NCI-H345 treated with DMSO at 0.1 percent for 48 hours (cell line): Measurements from ENCODE around the gene EIF5A.
A peak's percentile ranks its signal among the peaks of the same experiment; 100 is the strongest.

Experiments
- DNase-seq: peaks from one replicate; lab custom pipeline; 2025; ENCODE audit not compliant: unreplicated experiment; lab: John Stamatoyannopoulos, UW

Gene EIF5A

DNA sequence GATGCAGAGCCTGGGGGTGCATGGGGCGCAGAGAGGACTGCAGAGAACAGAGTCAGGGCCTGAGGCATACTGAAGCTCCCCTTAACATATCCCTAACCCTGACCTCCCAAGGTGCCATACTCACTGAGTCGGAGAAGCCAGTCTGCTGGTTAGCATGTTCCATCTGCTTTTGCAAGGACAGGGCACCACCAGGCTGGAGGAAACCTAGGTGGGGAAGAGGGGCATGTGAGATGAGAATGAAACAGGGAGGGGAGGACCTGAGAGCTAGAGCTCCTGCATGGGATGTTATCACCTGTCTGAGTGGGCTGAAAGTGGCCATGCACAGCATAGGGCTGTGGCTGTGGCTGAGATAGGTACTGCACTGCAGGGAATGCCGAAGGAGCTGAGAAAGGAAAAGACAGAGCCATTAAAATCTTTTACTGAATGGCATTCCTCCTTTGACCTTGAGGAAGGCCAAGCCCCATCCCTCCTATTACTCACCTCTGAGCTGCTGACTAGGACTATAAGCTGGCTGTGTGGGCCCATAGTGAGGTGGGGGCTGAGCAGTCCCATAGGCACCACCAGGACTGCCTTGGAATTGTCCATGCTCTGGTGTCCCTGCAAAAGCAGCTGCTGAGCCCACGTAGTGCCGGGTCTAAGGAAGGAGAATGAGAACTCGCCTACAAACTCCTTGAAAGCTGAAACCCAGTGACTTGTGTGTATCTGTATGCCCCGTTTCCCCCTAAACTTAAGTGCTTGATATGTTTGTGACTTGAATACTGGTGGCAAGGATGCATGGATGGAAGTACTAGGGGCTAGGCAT, 5.9 kb downstream of the EIF5A start:
- DNase-seq = no peak

DNA sequence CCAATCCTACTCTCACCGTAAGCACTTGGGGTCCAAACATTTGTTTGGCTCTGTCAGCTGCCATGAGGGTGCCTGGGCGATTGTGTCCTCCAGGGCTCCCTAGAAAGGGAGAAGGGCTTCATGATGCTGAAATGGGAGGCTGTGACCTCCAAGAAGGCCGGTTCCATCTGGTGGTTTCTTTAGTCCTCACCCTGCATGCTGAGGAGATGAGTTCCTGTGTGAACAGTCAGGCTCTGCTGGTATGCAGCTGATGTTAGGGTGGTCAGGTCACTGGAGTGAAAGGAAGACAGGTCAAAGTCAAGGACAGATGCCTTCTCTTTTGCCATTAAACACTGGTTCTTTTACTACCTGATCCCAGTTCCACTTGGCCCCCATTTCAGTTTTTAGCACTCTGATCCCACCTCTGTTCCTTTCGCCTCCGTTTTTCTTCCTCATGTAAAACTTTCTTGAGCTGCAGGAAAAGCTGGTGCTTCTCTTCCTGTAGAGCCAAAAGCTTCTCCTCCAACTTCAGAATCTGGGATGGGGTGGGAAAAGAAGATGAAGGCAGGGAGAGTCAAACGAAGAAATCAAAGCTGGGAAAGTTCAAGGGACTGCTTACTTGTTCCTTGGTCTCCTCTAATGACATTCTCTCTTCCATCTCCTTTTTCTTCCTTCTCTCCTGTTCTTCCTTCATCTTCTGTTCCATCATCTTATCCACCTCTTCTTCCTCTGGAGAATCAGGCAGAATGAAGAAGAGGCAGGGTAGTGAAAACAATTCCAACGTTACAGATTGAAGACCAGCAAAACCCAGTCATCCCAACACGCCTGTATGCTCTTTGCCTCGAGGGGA, 6.7 kb downstream of the EIF5A start:
- no peak for DNase-seq

DNA sequence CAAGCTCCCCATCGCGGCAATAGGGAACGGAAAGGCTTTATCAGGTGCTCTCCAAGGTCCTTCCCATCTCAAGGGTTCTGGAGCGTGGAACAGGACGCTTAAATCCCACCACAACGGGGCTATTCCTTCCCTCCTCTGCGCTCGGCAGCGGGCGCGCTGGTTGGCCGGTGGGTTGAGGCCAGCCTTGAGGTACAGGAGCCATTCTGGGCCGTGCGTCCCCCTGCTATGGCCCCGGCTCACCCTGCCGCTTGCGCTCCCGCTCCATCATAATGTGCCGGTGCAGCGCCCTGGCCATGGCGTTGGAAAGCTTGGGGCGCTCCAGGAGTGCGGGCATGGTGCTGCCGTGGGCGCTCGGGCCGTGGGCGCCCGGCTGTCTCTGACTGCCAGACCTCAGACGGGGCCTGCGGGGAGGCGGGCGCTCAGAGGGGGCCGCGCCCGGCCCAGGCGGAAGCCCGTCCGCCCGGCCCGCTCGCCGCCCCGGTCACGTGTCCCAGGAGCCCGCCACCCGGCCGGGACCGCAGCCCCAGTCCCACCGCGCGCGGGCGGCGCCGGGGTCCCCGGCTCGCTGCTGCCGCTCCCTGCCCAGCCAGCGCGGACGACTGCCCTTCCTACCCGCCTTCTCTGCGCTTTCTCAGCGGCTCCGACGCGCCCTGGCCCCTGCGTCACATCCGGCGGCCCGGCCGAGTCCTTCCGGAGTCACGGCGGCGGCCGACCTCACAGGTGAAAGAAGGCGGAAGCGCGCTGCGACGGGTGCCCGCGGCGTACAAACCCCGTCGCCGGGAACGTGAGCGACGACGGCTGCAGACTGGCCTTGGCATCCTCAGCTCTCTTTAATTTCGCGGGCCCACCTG, 7.5 kb downstream of the EIF5A start, which contains the start of gene GPS2:
TSS of gene GPS2 (minus strand) at position 642 of the 851 bp plus-strand sequence. CDS start at position 334, 308 bp downstream.
- DNase-seq = peak; percentile 26

DNA sequence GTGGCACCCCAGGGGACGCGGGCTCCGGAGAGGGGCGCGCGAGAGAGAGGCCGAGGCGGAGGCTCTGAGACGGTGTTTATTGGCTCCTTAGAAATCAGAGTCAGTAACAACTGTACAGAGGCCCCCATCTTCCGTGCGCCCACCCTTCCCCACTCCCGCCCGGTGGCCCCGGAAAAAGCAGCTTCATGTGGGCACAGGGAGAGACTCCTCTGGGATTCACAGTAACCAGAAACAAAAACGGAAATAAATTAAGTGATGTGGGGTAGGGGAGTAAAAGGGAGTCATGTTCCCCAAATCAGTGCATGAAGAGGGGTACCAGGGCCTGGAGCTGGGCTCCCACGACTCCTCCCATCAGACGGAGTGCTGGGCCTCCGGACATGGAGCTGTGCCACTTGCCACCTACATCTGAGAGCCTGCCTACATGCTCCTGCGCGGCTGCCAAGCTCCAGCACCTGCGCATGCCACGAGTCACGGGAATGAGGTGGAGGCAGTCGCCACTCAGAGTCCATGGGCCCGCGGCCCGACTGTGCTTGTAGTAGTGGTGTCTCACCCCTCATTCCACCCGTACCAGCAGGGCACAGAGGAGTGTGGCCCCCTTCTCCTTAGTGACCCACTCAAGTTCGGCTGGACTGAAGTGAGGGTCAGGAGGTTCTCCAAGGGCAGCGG, 8.3 kb downstream of the EIF5A start:
- DNase-seq = no peak

GRCh38 chr17:7317161-7317803, 9.9 kb downstream of the EIF5A start:
- DNase-seq = no peak

- no peak for DNase-seq
Measured at GRCh38 chr17:7318121-7318860, 10.9 kb downstream of the EIF5A start.

DNA sequence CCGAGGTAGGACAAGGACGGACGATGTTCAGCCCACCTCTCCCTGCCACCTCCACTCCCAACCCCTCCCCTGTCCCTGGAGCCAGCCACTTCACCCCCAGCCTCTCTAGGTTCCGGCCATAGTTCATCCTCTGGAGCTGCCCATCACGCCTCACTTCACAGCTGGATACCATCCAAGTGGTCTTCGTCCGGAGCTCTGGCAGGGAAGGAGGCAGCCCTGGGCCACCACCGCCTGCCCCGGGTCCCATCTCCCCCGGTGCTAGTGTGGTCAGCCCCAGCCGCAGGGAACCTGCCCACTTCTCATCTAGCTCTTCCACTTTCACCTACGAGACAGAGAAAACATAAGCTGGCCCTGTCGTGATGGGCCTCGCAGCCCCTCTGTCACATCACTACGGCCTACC, 14.0 kb downstream of the EIF5A start:
- no peak for DNase-seq

DNA sequence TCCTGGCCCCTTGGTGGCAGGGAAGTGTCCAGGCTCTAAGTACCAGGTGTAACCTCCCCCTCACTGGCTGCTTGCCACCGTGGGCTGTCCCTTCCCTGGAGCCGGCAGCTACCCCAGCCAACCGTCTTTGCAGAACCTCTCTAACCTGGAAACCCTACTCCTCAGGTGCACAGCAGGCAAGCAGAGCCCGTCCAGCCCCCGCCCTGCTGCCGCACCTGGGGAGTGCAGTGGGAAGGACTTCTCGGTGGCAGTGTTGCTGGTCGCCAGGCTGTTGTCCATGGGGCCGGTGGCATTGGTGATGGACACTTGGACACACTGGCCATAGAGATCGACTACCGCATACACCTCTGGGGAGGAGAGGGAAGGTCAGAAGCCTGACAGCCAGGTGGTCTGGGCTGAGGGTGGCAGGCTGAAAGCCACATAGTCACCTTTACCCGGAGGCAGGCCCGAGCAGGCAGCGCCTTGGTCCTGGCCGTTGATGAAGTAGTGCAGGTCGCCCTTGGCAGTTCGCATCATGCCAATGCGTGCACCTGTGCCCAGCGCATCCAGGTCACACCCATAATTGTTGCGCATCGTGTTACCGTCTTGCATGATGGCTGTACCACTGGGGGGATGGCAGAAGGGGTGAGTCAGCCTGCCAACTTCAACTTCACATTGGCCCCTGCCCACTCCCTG, 15.2 kb downstream of the EIF5A start:
- DNase-seq = no peak

- DNase-seq = no peak
Measured at GRCh38 chr17:7323731-7324437, 16.5 kb downstream of the EIF5A start.

DNA sequence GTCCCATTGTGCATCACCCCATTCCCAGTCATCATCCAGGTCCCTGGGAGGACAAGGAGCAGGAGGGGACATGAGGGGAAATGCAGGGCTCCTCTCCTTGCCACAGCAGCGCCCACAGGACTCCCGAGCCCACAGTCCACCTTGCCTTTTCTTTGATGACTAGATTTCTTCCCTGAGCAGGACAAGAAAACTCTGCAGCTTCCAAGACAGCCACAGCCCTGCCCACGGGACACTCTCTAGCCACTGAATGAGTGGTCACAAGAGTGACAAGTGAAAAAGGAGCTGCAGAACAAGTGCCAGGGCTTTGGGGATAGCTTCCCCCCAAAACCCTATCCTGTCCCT, 17.0 kb downstream of the EIF5A start:
- DNase-seq = no peak

- no peak for DNase-seq
Measured at GRCh38 chr17:7325031-7325528, 17.7 kb downstream of the EIF5A start.

- DNase-seq = no peak
Measured at GRCh38 chr17:7326186-7326585, 18.8 kb downstream of the EIF5A start.

GRCh38 chr17:7327056-7327455, 19.6 kb downstream of the EIF5A start:
- no peak for DNase-seq

- DNase-seq = no peak
Measured at GRCh38 chr17:7327501-7327900, 20.1 kb downstream of the EIF5A start.

GRCh38 chr17:7328009-7328408, 20.6 kb downstream of the EIF5A start:
- DNase-seq = no peak

GRCh38 chr17:7328840-7329373, 21.5 kb downstream of the EIF5A start, which contains the start of gene NEURL4:
Gene NEURL4 (minus strand): TSS chr17:7329335. CDS start chr17:7329312, 23 bp downstream.
- no peak for DNase-seq

DNA sequence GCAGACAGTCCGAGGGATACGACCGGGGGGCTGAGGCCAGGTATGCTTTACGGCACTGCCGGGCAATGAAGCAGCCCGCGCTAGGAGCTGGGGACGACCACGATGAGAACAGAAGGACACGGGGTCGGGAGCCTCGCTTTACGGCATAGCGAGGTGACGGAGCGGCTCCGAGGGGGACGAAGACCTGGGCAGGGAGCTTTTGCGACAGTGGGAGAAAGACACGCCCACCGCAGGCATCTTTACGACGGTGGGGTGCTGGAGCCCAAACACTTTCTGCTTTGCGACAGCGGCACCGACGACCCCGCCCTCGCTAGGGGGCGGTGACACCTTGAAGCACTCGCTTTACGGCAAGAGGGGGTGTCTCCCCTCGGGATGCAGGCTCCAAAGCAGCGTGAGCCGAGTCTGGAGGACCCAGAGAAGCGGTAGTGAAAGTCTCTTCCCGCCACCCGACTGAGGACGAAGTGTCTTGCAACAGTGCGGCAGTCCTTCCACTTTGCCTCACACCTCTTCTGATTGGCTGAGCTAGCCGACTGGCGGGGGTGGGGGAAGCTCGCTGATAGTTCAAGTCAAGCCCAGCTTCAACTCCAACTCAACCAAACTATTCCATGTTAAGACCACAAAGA, 22.1 kb downstream of the EIF5A start:
- peak; percentile 97 for DNase-seq
